GM21528 (cell line): ENCODE measurements around the gene TSPAN9.

Source experiments
- ATAC-seq: cut with Tn5 transposase; IDR thresholded peaks from one replicate; pipeline ENCODE4 v1.9.1; 2021; ENCODE audit warnings: mild to moderate bottlenecking, moderate library complexity; ENCODE audit not compliant: unreplicated experiment, low FRiP score

Gene TSPAN9

GRCh38 chr12:3137268-3137781 lies 60.1 kb downstream of the TSPAN9 start:
- no peak for ATAC-seq

- ATAC-seq: no peak
These were observed 60.8 kb downstream of the TSPAN9 start for GRCh38 chr12:3137814-3138445.

- no peak for ATAC-seq
These were observed 61.8 kb downstream of the TSPAN9 start for GRCh38 chr12:3138941-3139511.

DNA sequence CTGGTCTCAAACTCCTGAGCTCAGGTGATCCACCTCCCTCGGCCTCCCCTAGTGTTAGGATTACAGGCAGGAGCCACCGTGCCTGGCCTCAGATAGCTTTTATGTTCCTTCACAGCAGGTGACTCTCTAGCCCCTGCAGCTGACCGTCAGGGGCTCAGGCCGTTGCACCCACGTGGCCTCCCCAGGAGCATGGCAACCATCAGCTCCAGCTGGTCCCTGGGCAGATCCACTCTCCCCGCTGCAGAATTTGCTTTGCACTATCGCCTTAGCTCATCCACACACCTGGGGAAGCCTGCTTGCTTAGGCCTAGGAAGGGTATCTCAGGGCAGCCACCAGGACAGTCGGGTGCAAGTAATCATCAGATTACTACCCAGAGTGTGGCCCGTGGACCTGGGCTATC lies 62.6 kb downstream of the TSPAN9 start:
- ATAC-seq: no peak

DNA sequence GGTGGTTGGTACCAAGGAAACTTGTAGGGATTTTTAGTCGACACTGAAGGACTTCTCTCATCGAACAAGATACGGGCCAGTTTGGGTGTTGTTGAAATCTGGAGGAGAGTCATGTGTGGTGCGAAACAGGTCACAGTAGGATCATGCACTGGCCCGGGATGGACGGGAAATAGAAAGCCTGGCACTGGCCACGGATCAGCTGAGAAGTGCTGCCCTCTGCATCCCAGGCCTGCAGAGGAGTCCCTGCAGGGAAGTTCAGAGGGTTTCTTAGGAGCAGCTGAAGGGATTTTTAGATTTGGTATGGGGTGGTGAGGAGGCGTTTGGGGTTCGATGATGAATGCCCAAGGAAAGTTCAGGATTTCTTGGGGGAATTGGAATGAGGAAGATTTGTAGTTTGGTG lies 63.1 kb downstream of the TSPAN9 start:
- no peak for ATAC-seq

DNA sequence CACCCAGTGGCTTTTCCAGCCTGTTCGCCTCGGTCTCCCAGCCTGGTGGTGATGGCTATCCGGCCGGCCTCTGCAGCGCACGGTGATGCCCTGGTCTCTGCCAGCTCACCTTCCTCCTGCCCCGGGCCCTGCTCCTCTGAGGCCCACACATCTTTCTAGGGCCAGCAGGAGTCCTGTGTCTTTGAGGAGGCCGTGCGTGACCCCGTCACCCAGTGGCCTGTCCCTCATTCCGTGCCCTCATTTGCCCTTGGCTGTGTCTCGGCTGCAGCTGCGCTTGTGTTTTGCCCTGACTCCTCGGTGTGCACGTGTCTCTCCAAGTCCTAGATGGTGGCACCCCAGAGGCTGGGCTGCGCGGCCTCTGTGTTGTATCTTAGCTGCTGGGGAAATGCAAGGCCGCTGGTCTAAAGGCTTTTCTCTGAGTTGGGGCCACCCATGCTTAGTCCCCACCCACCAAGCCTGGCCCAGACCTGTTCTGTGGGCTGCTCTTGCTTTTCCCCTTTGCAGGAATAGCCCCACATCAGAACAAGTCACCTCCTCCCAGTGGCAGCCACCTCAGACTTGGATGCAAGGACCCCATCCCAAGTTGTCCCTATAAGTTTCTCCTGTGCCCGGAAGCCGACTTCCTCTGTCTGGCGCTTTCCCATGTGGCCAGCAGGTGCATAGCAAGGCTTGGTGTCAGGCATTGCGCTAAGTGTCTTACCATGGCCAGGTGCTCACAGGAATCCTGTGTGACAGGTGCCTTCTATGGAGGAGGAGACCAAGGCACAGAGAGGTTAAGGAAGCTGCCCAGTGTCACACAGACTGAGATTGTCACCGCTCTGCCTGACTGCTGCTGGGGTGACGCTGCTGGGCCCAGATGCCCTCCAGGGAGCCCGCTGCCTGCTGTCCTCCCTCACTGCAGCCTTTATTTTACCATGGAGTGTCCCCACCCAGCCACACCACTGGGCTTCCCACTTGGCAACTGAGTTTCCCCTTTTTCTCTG lies 64.5 kb downstream of the TSPAN9 start:
- no peak for ATAC-seq

DNA sequence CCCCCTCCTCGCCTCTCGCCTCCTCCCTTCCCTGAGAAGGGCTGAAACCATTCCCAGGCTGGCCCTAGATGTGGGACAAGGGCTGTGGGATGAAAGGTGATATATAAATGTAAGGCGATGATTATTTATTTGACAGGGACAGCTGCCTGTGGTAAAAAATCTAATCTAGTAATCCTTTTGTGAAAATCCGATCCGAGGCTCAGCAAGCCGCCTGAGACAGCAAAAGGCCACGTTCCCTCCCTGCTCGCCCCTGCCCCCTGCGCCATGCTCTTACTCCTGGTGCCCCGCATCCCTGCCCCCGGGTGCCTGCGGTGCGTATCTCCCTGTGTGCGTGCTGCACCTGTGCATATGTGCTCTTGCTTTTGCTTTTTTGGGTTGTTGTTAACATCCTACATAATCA lies 65.2 kb downstream of the TSPAN9 start:
- ATAC-seq: no peak

DNA sequence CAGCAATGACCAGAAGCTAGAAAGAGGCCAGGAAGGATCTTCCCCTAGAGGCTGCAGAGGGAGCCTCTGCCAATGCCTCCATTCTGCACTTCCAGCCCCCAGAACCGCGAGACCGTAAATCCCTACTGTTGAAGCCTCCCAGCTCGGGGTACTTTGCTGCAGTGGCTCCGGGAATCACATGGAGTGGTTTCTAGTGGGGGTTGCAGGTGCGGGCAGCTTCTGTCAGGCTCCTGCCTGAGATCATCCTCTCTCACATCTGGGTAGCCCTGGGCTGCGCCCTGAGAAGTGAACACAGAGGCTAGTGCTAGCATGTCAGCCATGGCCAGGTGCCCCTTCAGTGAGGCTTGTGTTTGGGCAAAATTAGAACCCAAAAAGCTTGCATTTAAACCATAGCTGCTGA lies 67.3 kb downstream of the TSPAN9 start:
- ATAC-seq: no peak

GRCh38 chr12:3145033-3145432 lies 67.9 kb downstream of the TSPAN9 start:
- no peak for ATAC-seq

DNA sequence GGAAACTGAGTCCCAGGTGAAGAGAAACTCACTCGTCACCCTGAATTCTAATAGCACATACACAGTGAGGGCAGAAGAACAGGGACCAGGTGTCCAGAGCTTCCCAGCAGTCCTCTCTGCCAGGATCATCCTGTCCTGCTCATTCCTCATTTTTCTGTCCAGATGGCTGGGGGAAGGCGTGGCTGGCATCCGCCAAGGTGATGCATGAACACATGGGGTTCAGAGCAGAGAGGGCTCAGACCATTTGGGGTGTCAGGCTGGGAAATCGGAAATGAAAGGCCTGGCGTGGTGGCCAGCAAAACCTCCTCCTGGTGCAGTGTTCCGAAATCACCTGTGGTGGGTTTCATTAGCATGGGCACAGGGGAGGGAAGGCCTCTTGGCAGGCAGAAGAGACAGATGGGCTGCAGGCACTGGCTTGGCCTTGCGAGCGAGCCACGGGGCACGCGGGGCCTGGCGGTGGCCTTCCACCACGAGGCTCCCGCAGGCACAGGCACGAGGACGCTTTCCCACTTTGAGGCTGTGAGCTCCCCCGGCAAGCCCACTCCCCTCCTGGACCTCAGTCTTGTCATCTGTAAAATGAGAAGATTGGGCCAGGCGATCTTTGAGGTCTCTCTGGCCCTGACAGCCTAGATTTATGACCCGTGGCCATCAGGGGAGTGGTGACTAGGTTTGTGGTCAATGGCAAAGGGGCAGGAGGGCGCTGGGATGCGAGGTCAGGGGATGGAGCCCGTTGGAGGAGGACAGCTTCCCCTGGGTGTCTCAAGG lies 68.5 kb downstream of the TSPAN9 start:
- no peak for ATAC-seq

DNA sequence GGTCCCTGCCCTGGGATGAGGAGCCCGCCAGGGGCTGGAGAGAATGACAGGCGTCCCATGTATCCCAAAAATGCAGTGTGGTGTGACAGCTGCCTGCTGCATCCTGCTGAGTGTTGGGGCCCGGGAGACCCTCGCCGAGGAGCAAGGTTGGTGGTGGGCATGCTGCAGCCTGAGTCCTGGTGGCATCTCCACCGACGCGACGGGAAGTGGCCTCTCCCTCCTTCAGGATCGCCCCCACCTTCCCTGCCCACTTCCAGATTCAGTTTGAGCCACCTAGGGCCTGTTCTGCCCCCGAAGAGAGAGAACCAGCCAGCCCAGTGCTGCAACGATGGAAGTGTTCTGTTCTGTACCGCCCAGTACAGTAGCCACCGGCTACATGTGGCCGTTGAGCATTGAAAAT lies 70.1 kb downstream of the TSPAN9 start:
- ATAC-seq: no peak

DNA sequence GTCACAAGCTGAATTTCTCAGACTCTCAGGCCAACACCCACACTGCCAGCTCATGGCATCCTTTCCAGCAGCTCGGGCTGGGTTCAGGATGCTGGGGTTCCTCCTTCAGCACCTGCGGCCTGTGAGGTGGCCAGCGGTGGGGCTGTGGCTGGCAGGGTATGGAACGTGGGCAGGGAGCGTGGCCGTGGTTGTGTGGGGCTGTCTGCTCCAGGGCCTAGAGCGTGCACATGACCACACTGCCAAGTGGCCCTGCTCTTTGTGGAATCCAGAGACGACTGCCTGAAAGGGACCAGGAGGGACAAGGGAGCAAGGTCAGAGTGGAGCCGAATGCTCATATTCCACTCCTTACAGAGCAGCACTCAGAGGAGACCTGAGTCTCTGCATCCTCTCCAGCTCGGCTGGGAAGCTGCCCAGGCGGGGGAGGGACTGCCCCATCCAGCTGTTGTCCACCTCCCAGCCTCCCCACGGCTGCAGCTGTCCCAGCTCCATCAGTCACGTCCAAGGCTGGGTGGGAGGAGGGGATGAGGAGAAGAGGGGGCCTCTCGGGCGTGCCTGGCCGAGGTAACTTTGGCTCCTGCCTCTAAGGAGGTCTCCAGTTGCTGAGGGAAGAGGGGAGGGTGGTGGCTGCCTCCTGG lies 71.3 kb downstream of the TSPAN9 start:
- ATAC-seq: no peak

GRCh38 chr12:3149515-3150307 lies 72.5 kb downstream of the TSPAN9 start:
- no peak for ATAC-seq

GRCh38 chr12:3150308-3150670 lies 73.1 kb downstream of the TSPAN9 start:
- no peak for ATAC-seq

GRCh38 chr12:3150931-3151835 lies 74.0 kb downstream of the TSPAN9 start:
- ATAC-seq: no peak

- ATAC-seq: no peak
These were observed 74.9 kb downstream of the TSPAN9 start for GRCh38 chr12:3152011-3152511.

DNA sequence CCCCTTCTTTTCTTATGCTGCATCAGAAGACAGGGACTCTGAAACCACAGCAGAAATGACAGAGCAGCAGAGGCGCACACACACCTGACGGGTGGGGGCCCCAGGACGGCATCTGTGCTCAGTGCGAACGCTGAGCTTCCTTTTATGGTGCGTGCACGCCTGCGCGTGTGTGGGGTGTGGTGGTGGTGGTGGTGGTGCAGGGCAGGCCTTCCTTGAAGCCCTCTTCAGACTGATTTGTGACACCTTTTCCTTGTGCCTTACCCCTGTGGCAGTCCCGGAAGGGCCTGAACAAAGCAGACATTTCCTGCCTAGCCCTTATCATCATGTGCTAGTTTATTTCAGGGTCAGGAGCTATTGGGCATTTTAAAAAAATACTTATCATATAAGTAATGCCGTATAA lies 75.7 kb downstream of the TSPAN9 start:
- no peak for ATAC-seq

DNA sequence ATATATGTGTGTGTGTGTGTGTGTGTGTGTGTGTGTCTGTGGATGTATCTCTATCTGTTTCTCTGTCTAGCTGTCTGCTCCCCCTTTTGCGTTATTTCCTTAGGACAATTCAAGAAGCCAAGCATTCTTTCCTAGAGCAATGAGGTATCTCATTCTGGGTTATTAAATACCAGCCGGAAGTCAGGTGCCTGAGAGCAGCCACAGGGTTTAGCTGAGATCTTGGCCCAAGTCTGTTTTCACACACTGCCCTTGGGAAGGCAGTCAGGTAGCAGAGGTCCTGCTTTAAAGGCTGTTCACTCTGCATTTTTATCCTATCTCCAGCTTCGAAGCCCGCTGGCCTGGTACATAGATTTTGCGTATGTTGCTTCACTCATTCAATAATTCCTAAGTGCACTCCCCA lies 76.8 kb downstream of the TSPAN9 start:
- ATAC-seq: no peak
